ENCODE data around the gene FANCM.

GRCh38 chr14:45140661-45141187, 5.0 kb downstream of the FANCM start:
- TF ChIP-seq CTCF (IDR thresholded peaks at IDR 0.05; ENCODE audit: low read length) (no peak), EZH2 (IDR thresholded peaks at IDR 0.05; ENCODE audit: borderline replicate concordance, low read length) (no peak)
